Amniotic epithelial cell (primary cell): ENCODE results near the gene PABPC1L.

Source experiments
- DNase-seq: peaks from one replicate; pipeline ENCODE4 v3.0.0-alpha.2; 2010; ENCODE audit warnings: low read depth

The PABPC1L gene

GRCh38 chr20:44942264-44942973 lies 32.6 kb downstream of the PABPC1L start:
- DNase-seq, result no peak

GRCh38 chr20:44943828-44944227 lies 34.0 kb downstream of the PABPC1L start:
- DNase-seq, result no peak

GRCh38 chr20:44945261-44945660 lies 35.4 kb downstream of the PABPC1L start:
- no peak for DNase-seq

GRCh38 chr20:44946271-44946852 lies 36.5 kb downstream of the PABPC1L start:
- DNase-seq, result peak; percentile 78

GRCh38 chr20:44948107-44948506 lies 38.2 kb downstream of the PABPC1L start:
- no peak for DNase-seq

GRCh38 chr20:44948513-44948912 lies 38.7 kb downstream of the PABPC1L start:
- DNase-seq, result no peak

GRCh38 chr20:44950368-44950767 lies 40.5 kb downstream of the PABPC1L start:
- no peak for DNase-seq

GRCh38 chr20:44952731-44953130 lies 42.9 kb downstream of the PABPC1L start:
- no peak for DNase-seq

GRCh38 chr20:44954211-44954610 lies 44.4 kb downstream of the PABPC1L start:
- DNase-seq, result no peak

GRCh38 chr20:44955270-44955669 lies 45.4 kb downstream of the PABPC1L start:
- DNase-seq, result no peak

- no peak for DNase-seq
These were observed 46.5 kb downstream of the PABPC1L start for GRCh38 chr20:44956410-44956809.

- no peak for DNase-seq
These were observed 48.4 kb downstream of the PABPC1L start for GRCh38 chr20:44958276-44958675.

- peak; percentile 41 for DNase-seq
These were observed 49.3 kb downstream of the PABPC1L start for GRCh38 chr20:44959082-44959637.

GRCh38 chr20:44959638-44960102 lies 49.8 kb downstream of the PABPC1L start:
- DNase-seq, result peak; percentile 55

GRCh38 chr20:44960103-44960852 lies 50.4 kb downstream of the PABPC1L start, which contains the start of gene TOMM34:
TOMM34 (minus strand) TSS chr20:44960397; CDS start chr20:44960333, 64 bp downstream.
- peak; percentile 85 for DNase-seq

- DNase-seq, result no peak
These were observed 51.4 kb downstream of the PABPC1L start for GRCh38 chr20:44961011-44961869.

GRCh38 chr20:44961870-44962267 lies 52.0 kb downstream of the PABPC1L start:
- DNase-seq, result peak; percentile 47

- DNase-seq, result no peak
These were observed 52.6 kb downstream of the PABPC1L start for GRCh38 chr20:44962483-44962882.

- DNase-seq, result no peak
These were observed 53.7 kb downstream of the PABPC1L start for GRCh38 chr20:44963325-44964215.

- no peak for DNase-seq
These were observed 55.8 kb downstream of the PABPC1L start for GRCh38 chr20:44965651-44966029.
